Keratinocyte (primary cell): ENCODE results near the gene DPF3.

Experiments used
- CTCF ChIP-seq, 3 experiments: IDR thresholded peaks in 1 of 3; conservative IDR thresholded peaks in 1 of 3; optimal IDR thresholded peaks in 1 of 3; 2 replicates in 2 of 3; 3 replicates in 1 of 3; pipeline versions ENCODE3 to v1.5.1; 2011; ENCODE audit warnings: low read length in 3 of 3, mild to moderate bottlenecking in 3 of 3, moderate library complexity in 2 of 3, control low read depth in 1 of 3, inconsistent platforms in 1 of 3; ENCODE audit not compliant: insufficient read depth in 2 of 3; ENCODE audit errors: extremely low read depth in 1 of 3
- EZH2 ChIP-seq: IDR thresholded peaks from one replicate; pipeline ENCODE4 v1.6.1; 2012; ENCODE audit warnings: inconsistent platforms, mild to moderate bottlenecking, low read length, moderate library complexity

- no peak for TF ChIP-seq CTCF (optimal IDR thresholded peaks at IDR 0.05 in 1 of 3, IDR thresholded peaks at IDR 0.05 in 1 of 3, conservative IDR thresholded peaks at IDR 0.05 in 1 of 3; ENCODE audit: extremely low read depth in 1 of 3, insufficient read depth in 2 of 3, low read length in 3 of 3)
- no peak for TF ChIP-seq EZH2
Measured at GRCh38 chr14:72688990-72689671, 204.8 kb downstream of the DPF3 start.
